COLO668 (cell line): ENCODE data around the gene ATP5F1D.

ENCODE experiments used
- DNase-seq: peaks from one replicate; lab custom pipeline; 2025; ENCODE audit not compliant: unreplicated experiment; lab: John Stamatoyannopoulos, UW

Gene ATP5F1D

GRCh38 chr19:1269065-1269477, 27.5 kb downstream of the ATP5F1D start, which contains the start of gene CIRBP:
Gene CIRBP, plus strand, starts transcription at chr19:1269332. Its CDS starts 1,602 bp downstream, at chr19:1270934.
- peak; percentile 99 for DNase-seq

- DNase-seq: peak; percentile 92
These were observed 28.1 kb downstream of the ATP5F1D start for GRCh38 chr19:1269478-1270212.

- peak; percentile 58 for DNase-seq
These were observed 28.8 kb downstream of the ATP5F1D start for GRCh38 chr19:1270213-1270853.

GRCh38 chr19:1270854-1271527, 29.4 kb downstream of the ATP5F1D start:
- peak; percentile 20 for DNase-seq

DNA sequence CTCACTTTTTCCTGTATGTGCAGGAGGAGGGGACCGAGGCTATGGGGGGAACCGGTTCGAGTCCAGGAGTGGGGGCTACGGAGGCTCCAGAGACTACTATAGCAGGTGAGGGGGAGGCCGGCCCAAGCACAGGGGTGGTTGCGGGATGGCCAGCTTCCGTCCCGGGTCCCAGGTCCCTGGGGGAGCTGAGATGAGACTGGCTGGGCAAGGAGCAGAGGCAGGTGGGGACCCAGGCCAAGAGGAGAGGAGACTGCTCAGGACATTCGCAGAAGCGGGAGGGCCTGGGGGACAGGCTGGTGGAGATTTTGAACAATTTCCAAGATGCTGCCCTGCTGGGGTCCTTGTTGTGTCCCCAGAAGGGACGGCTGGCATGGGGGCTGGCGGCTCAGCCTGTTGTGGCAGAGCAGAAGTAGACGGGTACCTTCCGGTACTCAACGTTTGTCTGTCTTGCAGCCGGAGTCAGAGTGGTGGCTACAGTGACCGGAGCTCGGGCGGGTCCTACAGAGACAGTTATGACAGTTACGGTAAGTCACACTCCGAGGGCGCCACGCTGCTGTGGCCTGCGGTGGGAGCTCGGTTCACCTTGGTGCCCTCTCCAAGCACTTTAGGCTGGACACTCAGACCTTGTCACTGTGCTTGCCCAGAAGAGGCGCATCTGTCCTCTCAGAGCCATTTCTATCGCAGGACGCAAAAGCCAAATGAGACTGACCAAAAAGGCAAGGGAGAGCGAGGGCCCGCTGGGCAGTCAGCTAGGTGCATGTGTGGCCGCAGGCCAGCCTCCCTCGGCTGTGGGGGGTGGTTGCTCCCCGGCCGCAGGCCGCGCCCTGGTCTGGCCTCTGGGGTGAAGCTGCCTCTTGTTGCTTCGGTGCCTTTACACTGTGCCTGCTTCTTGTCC, 30.2 kb downstream of the ATP5F1D start:
- DNase-seq: peak; percentile 13

GRCh38 chr19:1272423-1273262, 31.1 kb downstream of the ATP5F1D start:
- no peak for DNase-seq

GRCh38 chr19:1273263-1274041, 31.9 kb downstream of the ATP5F1D start:
- DNase-seq: peak; percentile 26

DNA sequence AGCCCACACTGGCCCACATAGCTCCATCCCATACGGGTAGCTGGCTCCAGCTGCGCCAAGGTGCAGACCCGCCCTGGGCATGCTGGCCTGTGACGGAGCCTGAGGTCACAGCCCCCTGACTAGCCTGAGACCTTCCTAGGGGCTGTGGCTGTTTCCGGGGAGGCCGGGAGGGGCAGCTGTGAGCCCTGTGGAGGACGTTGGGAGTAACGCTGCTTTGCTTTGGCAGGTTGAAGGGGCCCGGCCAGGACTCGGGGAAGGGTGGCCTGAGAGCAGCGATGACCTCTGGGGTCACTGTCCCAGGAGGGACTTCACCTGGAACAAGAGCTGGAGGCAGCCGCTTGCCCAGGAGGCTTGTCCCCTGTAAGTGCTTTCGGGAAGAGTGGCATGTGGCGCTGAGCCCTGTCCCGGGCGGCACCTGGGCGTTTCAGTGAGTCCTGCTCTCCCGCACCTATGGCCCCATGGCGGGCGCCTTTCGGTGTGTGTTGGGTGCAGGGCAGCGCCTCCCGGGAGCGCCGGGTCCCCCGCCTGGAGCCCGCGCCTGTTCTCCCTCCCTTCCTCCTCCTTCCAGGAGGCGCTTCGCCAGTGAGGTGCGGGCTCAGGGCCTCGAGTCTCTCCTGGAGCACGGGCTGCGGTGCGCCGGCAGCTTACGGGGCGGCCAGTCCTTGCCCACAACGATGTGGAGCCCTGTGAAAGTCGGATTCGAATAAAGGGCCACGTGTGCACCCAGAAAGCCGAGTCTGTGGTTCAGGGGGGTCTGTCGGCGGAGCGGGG, 32.7 kb downstream of the ATP5F1D start:
- DNase-seq: peak; percentile 51

- DNase-seq: peak; percentile 66
These were observed 33.3 kb downstream of the ATP5F1D start for GRCh38 chr19:1274852-1275259.

DNA sequence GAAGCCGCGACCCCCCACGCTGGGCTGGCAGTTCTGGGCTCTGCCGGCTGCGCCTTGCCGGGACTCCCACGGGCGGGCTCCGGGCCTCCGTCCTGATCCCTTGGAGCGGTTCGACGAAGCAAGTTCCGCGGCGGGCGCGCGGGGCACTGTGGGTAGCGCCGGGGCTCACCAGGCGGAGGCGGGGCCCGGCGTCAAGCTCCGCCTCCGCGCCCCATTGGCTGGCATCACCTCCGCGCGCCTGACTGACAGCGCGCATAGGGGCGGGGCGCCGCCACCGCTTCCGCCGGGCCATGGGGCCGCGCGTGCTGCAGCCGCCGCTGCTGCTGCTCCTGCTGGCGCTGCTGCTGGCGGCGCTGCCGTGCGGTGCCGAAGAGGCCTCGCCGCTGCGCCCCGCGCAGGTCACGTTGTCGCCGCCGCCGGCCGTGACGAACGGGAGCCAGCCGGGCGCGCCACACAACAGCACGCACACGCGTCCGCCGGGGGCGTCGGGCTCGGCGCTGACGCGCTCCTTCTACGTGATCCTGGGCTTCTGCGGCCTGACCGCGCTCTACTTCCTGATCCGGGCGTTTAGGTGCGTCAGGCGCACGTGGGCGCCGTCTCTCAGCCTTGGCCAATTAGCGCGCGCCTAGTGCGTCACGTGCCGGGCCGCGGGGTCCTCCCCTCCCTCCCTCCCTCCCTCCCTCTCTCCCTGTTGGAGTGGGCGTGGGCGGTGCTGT, 33.9 kb downstream of the ATP5F1D start, which contains the start of gene FAM174C:
Gene FAM174C (plus strand): TSS at position 271 of the 716 bp plus-strand sequence. CDS start 20 bp downstream, at position 291.
- peak; percentile 98 for DNase-seq

GRCh38 chr19:1275976-1276627, 34.6 kb downstream of the ATP5F1D start:
- no peak for DNase-seq

- peak; percentile 78 for DNase-seq
These were observed 35.1 kb downstream of the ATP5F1D start for GRCh38 chr19:1276628-1277022.

DNA sequence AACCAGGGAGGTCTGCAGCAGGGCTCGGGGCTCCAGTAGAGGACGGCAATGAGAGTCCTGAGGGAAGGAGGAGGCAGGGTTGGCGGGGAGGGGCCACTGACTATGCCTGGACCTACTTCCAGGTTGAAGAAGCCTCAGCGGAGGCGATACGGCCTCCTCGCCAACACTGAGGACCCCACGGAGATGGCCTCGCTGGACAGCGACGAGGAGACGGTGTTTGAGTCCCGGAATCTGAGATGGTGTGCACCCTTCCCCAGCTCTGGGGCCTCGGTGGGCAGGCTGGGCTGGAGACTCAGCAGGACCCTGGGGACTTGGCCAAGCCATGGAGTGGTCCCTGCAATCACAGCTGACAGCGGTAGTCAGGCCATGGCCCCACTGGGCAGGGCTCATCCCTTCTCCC, 35.5 kb downstream of the ATP5F1D start:
- no peak for DNase-seq

DNA sequence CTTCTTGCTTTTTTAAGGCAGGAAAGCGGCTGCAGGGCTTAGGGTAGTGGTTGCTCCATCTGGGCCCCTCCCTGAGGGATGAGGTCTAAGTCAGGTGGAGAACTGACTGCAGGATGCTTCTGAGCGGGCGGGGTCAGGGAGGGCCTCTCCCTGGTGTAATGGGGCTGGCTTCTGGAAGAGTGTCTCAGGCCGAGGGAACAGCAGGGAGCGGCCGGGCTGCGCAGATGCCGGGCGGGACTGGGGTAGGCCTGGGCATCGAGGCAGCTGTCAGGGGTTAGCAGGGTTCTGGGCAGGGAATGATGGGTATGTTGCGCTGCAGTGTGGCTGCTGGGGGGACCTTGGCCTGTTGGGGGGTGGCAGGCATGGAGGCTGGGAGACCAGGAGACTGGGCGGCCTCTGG, 36.5 kb downstream of the ATP5F1D start:
- DNase-seq: no peak

GRCh38 chr19:1278713-1279660, 37.4 kb downstream of the ATP5F1D start:
- no peak for DNase-seq

DNA sequence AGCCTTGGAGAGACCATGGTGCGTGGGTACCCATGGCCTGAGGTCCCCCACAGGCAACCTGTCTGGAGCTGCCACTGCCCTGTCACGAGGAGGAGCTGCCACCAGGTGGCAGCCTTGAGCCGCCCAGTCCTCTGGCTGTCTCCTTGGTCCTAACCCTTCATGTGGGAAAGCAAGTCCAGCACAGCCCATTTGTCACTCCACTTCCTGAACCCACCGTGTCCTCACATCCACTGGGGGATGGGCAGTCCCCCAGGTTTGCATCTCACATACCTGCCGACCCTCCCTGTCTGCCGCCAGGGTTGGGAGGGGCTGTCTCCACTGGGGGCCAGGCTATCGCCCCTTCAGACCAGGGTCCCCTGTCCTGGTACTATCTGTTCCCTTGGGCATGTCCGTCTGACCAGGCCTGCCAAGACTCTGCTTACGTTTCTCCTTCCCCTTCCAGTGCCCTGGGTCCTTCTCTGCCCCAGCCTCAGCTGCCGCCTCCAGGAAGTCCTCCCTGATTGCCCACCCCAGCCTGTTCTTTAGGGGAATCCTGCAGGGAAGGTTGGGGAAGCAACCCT, 38.3 kb downstream of the ATP5F1D start:
- peak; percentile 81 for DNase-seq
